GM20000 (cell line): ENCODE measurements around the gene CDK9.

Experiments
- DNase-seq: peaks from one replicate; pipeline ENCODE4 v3.0.0; 2012; ENCODE audit warnings: low spot score
- CTCF ChIP-seq: IDR thresholded peaks from 2 replicates; pipeline ENCODE4 v1.5.1; 2012; ENCODE audit warnings: mild to moderate bottlenecking, control low read depth; ENCODE audit errors: extremely low read depth, missing control alignments

CDK9 gene

GRCh38 chr9:127825319-127826051 is 39.7 kb downstream of the CDK9 start:
- DNase-seq: no peak
- TF ChIP-seq CTCF: no peak

DNA sequence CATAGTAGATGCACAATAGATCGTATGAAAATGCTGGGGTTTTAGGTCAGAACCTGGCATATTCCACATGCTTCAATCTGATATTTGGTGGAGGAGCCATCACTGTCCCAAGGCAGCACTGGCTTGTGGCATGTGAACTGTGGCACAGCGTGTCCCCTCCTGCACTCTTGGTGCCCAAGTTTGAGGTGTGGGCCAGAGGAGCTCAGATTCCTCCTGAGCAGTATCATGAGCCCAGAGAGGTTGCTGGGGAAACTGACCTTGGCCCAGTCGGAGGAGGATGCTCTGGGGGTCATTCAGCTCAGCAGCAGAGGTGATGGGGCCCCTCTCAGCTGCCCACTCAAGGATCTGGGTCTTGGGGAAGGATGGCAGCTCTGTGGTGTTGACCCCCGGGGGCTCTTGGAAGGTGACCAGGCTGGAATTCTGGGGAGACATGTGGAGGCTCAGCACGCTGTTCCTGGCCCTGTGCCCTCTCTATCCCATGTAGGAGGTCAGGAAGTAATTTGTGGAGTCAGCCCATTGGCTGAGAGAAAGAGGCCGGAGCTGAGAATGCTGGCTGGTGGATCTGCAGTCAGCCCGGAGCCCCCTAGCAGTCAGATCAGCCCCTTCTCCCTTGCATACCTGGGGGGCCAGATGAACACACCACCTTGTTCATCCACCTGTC is 40.5 kb downstream of the CDK9 start:
- TF ChIP-seq CTCF: no peak
- DNase-seq: no peak

DNA sequence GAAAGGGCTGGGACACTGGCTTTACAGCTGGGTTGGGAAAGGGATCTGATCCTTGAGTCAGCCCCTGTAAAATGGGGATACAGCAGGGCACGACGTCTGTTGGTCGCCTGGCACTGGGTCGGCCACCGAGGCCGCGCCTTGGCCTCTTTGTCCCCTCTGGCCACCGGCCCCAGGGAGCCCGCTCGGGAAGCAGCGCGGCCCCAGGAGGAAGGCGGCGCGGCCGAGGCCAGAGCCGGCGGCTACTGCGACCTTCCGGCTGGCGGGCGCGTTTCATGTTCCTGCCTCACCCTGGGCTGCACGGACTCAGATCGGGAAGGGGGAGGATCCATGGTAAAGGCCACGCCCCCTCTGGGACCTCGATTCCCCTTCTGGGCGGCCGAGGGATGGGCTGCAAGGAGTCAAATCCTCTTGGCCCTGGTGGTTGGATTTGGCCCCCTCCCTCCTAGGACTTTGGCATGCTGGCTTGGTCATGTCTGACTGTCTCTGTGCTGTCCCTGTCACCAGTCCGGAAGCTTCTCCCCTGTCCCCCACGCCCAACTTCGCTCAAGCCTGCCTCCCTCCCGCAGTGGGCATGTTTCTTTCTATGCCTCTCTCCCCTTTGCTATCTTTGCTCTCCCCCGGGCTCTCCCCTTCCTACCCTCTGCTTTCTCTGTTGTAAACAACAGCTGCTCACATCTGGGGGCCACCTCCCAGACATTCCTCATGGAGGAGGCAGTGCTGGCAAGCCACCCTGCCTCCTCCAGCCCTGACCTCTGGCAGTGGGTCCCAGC is 42.6 kb downstream of the CDK9 start:
- no peak for DNase-seq
- no peak for TF ChIP-seq CTCF

DNA sequence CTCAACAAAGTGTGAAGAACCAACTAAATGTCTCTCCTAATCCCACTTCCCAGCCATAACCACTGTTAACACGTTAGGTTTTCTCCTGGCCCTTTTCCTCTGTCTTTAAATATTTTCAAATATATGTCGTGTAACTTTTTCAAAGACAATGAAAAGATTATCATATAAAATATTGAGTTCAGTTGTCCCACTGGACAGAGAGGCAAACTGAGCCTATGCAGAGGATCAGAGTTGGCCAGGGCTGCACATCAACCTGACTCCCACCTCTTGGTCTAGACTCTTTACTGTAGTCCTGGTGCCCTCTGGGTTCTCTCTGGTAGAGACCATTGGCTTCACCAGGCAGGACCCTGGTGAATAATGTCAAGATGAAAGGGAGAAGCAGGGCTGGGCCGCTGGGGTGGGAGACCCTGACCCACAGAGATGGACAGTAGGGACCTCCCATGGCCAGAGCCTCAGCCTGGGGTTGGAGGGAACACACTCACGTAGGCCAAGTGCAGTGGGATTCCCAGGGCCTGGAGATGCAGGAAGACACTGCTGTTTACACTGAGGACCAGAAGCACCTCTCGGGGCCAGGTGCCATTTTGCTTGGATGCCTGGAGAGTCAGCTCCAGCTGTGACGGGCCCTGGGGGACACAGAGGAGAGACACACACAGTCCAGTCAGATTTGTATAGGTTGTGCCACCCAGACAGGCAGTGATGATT is 43.5 kb downstream of the CDK9 start:
- no peak for TF ChIP-seq CTCF
- no peak for DNase-seq

GRCh38 chr9:127832248-127832647 is 46.4 kb downstream of the CDK9 start:
- no peak for DNase-seq
- no peak for TF ChIP-seq CTCF

GRCh38 chr9:127833555-127833954 is 47.7 kb downstream of the CDK9 start:
- no peak for TF ChIP-seq CTCF
- no peak for DNase-seq
